Measurements from ENCODE around the gene TOR4A.

TOR4A gene

DNA sequence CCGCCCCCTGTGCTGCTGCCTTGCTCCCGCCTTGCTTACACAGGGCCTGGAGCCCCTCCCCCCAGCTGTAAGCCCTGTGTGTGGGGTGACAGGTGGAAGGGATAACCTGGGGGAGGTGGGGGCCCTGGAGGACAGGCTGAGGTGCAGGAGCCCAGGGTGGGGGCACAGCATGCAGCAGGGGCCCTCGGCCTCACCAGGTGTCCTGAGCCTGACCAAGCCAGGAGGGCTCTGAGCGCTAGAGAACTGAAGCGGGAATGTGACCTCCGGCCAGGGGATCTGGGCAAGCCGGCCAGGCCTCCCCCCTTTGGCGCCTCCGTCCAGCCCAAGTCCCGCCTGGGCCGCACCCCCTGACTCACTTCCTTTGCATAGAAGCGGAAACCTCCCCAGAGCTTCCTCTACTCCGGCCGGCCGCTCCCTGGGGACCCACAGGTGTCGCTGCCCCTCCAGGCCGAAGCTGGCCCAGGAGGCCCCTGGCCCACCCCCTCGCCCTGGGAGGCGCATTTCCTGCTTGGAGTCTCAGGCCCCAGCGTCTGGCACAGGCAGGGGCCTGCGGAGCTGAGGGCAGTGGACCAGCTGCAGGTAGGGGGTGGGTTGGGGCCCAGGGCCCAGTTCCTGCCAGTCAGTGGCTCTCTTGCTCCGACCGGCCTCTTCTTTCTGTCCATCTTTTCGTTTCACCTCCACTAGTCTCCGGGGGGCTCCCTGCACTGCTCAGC, at the start of gene TOR4A:
Gene TOR4A (plus strand): TSS at position 398 of the 713 bp plus-strand sequence. CDS start 964 bp downstream, outside the sequence.
- TF ChIP-seq, protein P1, sequence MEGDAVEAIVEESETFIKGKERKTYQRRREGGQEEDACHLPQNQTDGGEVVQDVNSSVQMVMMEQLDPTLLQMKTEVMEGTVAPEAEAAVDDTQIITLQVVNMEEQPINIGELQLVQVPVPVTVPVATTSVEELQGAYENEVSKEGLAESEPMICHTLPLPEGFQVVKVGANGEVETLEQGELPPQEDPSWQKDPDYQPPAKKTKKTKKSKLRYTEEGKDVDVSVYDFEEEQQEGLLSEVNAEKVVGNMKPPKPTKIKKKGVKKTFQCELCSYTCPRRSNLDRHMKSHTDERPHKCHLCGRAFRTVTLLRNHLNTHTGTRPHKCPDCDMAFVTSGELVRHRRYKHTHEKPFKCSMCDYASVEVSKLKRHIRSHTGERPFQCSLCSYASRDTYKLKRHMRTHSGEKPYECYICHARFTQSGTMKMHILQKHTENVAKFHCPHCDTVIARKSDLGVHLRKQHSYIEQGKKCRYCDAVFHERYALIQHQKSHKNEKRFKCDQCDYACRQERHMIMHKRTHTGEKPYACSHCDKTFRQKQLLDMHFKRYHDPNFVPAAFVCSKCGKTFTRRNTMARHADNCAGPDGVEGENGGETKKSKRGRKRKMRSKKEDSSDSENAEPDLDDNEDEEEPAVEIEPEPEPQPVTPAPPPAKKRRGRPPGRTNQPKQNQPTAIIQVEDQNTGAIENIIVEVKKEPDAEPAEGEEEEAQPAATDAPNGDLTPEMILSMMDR (conservative IDR thresholded peaks at IDR 0.05; ENCODE audit: low read length) = no peak
- peak; percentile 73 for DNase-seq (ENCODE audit: low read depth)
- peak within 1 kb of the TSS; percentile 73 for H3K4me3 ChIP-seq (ENCODE audit: low read length)

DNA sequence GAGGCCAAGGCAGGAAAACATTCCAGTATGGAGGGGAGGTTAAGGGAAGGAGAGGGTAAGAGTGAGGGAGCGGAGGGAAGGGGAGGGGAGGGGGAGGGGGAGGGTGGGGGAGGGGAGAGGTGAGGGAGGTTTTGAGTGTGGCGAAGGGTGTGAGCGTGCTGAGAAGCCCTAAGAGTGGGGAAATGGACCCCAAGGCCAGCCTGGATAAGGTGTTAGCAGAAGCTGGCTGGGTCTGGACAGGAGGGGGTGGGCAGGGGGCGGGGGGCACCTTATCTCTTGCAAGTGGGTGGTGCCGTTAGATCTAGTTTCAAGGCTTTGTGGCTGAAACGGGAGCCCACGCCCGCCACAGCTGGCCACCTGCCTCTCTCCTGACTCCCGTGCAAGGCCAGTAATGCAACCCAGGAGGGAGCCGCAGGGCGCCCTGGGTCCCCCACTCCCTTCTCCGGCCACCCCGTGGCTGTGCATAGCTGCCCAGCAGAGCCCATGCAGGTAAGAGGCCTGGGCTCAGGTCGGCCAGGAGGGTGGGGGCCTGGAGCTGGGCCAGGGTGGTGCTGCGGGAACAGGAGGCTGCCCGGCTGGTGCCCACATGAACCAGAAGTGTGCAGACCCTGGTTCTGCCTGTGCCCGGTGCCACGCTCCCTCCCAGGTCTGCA, 49.5 kb upstream of the TOR4A start:
- no peak for DNase-seq (ENCODE audit: low read depth)
- TF ChIP-seq, protein P1 (conservative IDR thresholded peaks at IDR 0.05; ENCODE audit: low read length) = no peak
- H3K4me3 ChIP-seq (ENCODE audit: low read length) = no peak overlapping the region

DNA sequence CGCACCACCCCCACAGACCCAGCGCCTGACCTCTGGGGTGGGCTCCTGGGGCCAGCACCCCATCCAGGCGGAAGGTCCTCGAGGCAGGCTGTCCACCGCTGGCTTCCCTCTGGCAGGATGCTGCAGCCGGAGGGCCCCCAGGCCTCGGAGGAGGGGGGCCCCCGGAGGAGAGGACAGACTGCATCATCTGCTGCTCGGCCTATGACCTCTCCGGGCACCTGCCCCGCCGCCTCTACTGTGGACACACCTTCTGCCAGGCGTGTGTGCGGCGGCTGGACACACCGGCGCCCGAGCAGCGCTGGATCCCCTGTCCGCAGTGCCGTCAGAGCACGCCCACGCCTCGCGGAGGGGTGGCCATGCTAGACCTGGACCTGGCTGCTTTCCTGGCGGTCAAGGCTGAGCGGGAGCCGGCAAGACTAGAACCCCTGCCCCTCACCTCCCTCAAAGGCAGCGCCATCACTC, 49.0 kb upstream of the TOR4A start:
- DNase-seq (ENCODE audit: low read depth) = no peak

DNA sequence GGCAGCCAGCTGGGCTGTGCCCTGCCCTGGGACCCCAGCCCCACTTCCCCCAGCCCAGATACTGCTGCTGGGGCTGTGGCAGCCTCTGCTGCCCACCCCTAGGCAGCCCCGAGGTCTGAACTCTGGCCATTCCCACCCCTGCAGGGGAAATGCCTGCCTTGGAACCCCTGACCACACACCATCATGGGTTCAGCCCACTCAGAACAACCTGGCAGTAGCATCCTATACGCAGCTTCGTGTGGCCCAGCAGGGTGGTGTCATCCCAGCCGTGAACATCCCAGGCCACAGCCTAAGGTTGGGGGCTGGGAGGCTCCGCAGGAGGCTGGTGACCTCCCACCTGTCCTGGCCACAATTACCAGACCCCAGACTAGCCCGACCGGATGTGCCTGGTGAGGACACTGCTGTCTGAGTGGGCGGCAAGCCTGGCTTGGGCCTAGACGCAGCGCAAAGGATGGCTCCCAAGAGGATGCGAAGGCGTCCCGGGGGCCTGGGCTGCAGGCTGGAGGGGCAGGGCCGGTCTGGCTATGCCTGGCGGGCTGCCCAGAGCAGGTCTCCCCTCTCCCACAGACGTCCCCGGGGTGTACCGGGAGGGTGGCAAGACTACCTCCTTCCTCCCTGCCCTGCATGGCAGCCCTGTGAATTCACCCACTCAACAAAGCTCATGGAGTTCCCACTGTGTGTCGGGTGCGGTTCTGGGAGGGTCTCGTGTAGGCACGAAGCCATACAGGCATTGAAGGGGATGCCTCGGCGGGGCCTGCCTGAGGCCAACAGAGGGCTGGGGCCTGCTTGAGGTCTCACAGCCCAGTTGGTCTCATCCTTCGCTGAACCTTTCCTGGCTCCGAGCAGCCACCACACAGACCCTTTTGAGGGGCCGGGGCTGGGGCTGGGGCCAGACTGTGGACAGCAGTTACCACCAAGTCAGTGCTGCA, 48.3 kb upstream of the TOR4A start:
- no peak for DNase-seq (ENCODE audit: low read depth)
- TF ChIP-seq, protein P1 (conservative IDR thresholded peaks at IDR 0.05; ENCODE audit: low read length) = no peak
- H3K4me3 ChIP-seq (ENCODE audit: low read length) = no peak overlapping the region

More for the DNA sequence above, 49.0 kb upstream of the TOR4A start:
- H3K4me3 ChIP-seq (ENCODE audit: low read length) = no peak overlapping the region
- TF ChIP-seq, protein P1 (conservative IDR thresholded peaks at IDR 0.05; ENCODE audit: low read length) = no peak

DNA sequence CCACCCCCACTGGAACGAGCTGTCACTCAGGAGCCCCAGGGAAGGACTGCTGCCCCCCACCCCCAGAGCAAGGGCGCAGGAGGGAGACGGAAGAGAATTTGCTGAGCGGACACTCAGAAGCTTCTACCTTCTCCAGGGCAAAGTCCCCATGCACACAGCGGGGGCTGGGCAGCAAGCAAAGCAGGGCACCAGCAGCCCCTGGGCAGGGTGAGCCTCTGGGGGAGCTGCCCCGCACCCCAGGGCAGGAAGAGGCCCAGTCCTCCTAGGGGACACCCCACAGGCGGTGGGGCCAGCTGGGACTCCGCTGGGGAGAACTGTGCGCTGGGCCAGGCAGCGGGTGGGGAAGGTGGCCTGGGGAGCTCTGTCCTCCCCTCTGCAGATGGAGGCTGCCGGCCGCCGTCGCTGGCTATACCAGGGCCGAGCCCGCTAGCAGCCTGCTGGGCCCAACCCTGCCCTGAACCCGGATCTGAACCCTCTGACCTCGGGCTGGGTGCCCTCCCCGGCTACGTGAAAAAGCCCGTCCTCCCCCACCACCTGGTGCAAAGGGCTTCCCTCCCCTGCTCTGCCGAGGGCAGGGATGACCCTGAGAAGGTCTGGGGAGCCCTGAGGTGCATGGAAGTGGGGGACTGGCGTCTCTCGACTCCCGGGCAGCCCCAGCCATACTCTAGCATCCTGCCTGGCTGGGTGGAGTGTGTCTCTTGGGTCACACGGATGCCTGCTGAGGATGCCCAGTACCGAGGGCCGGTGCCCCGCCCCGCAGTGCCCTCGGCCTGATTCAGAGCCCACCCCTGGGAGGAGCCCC, 47.4 kb upstream of the TOR4A start:
- no peak for DNase-seq (ENCODE audit: low read depth)
- TF ChIP-seq, protein P1 (conservative IDR thresholded peaks at IDR 0.05; ENCODE audit: low read length) = no peak
- no peak overlapping the region for H3K4me3 ChIP-seq (ENCODE audit: low read length)

DNA sequence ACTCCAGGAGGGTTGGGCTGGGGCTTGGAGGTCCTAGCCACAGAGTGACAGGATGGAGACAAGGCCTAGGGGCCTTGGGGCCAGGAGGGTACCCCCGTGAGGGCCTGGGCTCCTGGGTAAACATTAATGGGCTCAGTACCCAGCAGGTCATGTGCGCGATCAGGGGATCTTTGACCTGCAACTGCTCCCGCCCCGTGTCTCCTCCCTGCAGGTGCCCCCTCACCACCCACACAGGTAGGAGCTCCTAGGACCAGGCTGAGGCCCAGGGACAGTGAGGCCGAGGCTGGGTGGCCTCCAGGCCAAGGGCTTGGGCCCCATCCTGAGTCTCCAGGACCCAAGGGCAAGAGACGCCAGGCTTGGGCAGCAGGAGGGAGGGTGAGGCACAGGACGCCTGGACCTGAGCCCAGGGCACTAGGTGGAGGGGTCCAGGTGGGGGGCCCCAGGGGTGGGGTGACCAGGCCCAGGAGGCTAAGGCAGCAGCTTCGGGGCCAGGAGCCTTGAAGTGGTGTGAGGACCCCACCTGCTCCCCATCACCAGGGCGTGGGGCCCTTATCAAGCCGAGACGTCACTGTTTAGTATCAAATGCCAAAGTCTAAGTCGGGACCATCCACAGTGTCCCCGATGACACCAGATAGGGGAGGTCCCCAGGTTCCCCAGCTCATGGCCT, 46.7 kb upstream of the TOR4A start, which contains the start of gene SLC34A3:
Gene SLC34A3 (plus strand): TSS at position 197 of the 667 bp plus-strand sequence. CDS start 802 bp downstream, outside the sequence.
- no peak for DNase-seq (ENCODE audit: low read depth)
- TF ChIP-seq, protein P1 (conservative IDR thresholded peaks at IDR 0.05; ENCODE audit: low read length) = no peak

More for the DNA sequence above, 46.7 kb upstream of the TOR4A start, which contains the start of gene SLC34A3:
- no peak within 1 kb of the TSS for H3K4me3 ChIP-seq (ENCODE audit: low read length)
